Renal pelvis (tissue), 4 donors: Measurements from ENCODE around the gene ADAMTS2. TPM values are rescaled to one million over a fixed set of nuclear protein-coding genes. Genes with fewer than 3 reads are reported as not detected.

ENCODE experiments used
- DNase-seq: peaks from one replicate; pipeline ENCODE4 v3.0.0-alpha.2; 2013
- polyA plus RNA-seq, 3 donors: library from polyadenylated mRNA; unstranded; fragments of 120-200 nt; gene quantifications; one replicate each; pipeline ENCODE4 v1.2.1, GENCODE V29; 2013; ENCODE audit not compliant: insufficient read length in 3 of 3

Gene ADAMTS2
- polyA plus RNA-seq, 3 donors: 10.6 to 11.7 (median 11.3) TPM

- no peak for DNase-seq
Observed at GRCh38 chr5:179373961-179374505, 28.8 kb upstream of the ADAMTS2 start.

GRCh38 chr5:179373101-179373934 is 28.1 kb upstream of the ADAMTS2 start:
- DNase-seq: no peak

DNA sequence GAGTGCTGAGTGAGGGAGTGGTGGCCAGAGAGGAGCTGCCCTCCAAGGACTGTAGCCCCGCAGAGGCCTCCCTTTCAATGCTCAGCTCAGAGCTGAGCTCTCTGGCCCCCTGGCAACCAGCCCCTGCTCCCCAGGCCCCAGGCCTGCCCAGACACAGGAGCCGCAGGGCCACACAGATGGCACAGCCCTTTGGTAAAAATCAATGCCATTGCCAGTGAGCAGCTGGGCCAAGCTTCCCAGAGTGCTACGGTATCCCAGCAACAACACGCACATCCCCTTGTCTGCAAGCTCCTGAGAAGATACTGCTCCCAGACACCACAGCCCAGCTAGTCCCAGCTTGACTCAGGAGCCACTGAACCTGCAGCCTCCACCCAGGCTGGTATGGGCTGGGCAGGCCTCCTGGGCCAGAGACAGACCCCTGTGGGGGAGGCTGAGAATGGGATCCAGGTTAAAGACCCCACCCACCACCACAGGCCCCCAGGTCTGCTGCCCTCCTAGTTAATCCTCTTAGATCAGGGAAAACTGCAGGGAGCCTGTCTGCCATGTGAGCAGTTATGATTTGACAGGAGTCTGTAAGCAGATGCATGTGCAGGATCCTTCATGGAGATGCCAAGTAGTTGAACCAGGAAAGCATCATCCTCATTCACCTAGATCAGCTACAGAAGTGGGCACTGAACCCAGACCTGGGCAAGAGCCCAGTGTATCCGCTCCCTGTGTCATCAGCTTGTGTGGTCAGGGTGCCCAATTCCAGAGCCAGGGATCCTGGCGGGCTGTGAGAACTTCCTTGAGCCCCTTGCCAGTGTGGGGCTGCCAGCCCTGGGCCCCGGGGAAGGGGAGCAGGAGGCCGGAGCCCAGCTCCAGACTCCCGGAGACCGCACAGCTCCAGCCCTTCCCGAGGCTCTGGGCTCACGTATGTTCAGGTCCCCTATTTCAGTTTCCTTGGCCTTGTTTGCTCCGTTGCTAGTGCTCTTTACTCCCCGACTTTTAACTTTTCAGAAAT is 26.7 kb upstream of the ADAMTS2 start:
- DNase-seq: no peak

GRCh38 chr5:179371121-179371510 is 25.9 kb upstream of the ADAMTS2 start:
- no peak for DNase-seq

DNA sequence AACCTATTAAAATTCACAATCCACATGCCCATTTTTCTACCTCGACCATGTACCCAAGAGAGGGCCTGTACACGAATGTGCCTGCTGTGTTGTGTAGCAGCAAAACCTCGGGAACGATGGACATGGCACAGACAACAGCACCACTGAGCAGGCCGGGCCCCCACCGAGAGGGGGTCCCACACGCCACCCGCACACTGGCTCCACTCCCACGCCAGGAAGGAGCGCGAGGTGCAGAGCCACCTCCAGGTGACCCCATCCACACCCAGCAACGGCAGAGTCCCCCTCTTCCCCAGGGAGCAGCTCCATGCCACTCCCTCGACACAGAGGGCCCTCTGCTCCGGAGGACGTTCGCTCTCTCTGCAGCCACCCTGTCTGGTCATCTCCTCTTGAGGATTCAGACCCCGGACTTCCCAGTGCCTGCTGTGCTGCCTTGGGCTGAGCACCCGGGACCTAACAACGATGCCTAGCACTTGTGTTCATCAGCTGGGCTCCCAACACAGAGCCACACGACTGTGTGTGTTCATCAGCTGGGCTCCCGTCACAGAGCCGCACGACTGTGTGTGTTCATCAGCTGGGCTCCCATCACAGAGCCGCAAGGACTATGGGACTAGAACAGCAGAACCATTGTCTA is 25.3 kb upstream of the ADAMTS2 start:
- DNase-seq: no peak

DNA sequence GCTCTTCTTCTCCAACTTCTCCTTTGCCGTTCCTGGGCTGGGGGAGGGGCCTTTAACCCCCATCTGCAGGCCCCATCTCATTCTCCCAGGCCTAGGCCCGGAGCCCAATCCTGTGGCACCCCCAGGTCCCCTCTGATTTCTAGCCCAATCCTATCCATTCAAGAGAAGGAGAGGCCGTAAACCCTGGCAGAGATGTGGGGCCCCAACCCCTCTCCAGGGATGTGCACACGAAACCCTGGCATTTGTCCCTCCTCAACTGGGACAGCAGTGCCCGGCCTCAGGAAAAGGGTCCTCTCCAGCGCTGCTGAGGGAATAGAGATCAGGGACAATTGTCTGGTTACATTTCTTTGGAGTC is 24.2 kb upstream of the ADAMTS2 start:
- no peak for DNase-seq

DNA sequence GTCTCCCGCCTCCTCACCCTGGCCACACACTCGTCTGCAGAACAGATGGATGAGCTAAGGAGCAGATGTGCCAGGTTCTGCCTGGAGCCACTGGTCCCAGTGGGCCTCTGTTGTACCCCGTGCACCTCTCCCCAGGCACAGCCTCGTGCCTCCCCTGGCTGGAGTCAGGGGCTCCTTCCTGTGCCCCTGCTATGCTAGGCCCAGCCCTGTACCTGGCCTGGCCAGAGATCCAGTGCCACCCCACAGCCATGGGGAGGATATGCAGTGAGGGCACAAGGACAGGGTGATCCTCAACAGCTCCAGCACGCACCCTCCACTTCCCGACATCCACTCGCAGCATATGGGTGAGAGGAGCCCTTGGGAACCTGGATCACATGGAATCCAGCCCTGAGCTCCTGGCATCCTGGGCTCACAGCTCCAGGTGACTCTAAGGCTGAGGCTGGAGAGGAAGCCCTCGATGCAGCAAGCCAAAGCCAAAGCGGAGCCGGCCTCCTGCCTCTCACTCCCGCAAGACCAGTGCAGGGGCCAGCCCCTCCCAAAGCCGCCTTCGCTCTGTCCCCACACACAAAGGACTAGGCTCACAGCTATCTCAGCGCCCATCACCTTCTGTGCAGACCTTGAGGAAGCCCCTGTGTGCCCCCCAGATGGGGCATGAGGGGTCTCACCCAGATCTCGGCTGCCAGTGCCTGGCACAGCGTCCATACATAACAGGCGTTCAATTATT is 23.7 kb upstream of the ADAMTS2 start:
- no peak for DNase-seq

DNA sequence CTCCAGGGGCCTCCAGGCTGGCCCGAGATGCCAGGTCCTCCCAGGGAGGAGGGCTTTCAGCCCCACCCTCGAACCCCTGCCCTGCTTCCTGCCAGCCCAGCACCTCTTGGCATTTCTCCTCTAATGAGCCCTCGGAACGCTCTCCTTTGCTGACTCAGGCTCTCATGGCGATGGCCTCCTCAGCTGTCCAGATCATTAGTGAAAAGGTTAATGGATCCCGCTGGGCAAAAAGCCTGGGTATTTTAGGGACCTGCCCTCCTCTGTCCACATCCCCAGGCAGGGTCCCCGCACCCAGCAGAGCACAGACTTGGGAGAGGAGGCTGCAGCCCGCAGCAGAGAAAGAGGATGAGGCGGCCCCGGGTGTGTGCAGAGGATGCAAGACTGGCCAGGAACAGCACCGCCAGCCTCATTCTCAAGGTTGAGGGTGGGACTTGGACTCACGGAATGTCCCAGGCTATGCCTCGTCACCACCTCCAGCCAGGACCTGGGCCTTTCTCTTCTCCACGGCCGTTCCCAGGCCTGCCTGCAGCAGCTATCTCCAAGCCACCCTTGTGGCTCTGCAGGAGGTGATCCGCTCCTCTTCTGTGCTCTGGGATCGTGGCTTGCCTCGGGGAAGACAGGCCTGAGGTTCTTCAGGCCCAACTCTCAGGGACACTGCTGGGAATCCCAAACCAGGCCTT is 23.0 kb upstream of the ADAMTS2 start:
- DNase-seq: no peak

DNA sequence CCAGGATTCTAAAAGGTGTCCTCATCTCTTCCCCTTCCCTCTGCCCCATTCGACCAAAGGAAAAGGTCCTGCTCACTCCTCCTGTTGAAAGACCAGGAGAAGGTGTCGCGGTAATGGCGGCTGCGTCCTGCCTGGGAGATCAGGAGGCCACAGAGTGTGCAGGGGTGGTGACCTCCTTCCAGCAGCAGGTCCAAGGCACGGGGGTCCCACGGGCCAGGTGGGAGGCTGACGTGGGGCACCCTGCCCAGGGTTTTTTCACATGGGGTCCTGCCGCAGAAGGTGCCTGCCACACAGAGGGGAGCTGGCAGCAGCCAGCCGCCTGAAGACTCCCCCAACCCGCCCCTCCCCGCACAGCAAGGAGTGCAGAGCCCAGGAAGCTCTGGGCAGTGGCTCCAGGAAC is 22.2 kb upstream of the ADAMTS2 start:
- DNase-seq: no peak

GRCh38 chr5:179362355-179362754 is 17.1 kb upstream of the ADAMTS2 start:
- DNase-seq: no peak

GRCh38 chr5:179361037-179361603 is 15.9 kb upstream of the ADAMTS2 start:
- no peak for DNase-seq

GRCh38 chr5:179357031-179357430 is 11.8 kb upstream of the ADAMTS2 start:
- no peak for DNase-seq

GRCh38 chr5:179355976-179356974 is 11.0 kb upstream of the ADAMTS2 start:
- DNase-seq: no peak

DNA sequence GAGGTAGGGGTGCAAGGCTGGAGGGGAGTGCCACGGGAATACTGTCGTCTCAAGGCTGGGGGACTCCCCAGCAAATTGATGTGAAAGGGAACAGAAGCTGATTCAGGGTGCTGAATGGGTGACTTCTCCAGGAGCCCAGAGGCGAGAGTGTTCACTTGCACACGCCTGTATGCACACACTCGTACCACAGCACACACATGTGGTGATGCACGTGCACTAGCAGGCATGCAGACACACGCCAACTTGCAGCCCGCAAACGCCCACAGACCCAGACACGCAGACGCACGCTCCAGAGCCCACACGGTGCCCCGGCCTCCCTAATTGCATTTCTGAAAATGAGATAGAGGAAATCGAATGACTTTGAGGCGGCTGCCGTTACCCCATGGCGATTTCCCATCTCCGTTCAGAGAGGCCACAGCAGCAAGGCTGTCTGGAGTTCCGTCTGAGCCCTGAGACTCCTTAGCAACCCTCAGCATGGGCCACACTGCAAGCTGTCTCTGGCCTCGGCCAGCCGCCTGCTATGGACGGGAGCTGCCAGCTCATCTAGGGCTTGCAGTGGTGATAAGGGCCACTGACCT is 9.1 kb upstream of the ADAMTS2 start:
- DNase-seq: no peak

DNA sequence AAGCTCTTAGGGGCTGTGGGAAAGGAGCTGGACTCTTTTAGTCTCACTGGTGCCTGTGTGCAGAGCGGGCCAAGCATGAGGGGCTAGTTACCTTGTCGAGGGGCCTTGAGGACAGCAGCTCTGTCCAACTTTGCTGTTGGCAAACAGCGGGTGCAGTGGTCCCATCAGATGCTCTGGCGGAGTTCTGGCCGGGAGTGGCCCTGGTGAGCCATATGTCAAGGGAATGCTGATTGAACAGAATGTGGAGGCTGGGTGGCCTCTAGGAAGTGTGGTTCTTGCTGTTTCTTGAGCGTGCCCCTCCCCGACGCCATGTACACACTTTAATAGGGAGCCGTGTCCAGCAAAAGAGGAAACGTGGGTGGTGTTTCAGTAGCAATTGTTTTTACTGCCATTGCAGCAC is 3.6 kb upstream of the ADAMTS2 start:
- DNase-seq: no peak

DNA sequence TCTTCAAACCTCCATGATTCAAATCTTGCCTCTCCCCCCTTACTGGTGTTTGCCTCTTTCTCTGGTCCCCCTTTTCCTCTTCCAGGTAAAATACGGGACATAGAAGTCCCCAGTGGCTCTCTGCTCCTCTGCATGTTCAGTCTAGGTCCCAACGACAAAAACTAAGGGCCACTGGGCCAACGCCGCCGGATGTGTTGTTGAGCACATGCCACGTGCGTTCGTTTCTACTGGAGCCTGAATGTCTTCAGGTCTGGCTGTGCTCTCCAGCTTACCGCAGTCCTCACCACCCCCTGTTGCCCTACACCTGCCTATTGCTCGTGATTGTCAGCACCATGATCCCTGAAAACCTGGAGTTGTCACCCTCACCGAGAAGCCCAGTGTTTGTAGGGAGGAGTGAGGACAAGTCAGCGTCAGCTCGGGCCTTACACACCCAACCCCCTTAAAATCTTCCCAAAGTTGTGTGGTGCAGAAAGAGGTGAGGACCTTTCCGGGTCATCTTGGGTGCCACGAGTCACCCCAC is 2.8 kb upstream of the ADAMTS2 start:
- DNase-seq: no peak

DNA sequence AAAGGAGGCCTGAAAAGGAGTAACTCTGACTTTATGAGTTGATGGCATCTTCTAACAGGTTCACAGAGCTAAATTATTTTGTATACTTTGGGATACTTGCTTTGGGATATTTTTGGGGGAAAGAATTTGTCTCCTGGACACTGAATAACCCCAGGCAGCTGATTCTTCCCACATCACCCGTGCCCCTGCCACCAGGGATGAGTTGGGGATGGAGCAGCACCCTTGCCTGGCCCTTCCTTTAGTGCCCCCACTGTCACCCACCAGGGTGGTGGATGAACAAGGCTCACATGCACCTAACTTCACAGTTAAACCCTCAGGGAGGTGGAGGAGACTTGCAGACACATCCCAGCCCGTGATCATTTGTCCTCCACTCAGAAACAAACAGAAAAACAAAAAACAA is 2.3 kb upstream of the ADAMTS2 start:
- no peak for DNase-seq

DNA sequence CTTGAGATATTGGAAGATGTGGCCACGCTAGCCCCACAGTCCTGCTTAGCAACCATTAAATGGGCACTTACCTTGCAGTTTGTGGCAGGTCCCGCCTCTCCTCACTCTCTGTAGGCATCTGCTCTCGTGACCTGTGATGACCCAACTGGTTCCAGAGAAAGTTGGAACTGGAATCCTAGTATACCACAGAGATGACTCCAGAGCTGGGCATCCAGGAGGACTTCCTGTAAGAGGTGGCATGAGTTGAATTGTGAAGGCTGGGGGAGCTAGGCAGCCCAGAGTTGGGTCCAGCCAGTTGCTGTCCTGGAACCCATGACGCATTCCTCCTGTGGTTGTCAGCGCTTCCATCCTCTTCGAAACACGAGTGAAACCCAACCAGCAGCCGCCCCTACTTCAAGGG is 1.6 kb upstream of the ADAMTS2 start:
- DNase-seq: no peak

DNA sequence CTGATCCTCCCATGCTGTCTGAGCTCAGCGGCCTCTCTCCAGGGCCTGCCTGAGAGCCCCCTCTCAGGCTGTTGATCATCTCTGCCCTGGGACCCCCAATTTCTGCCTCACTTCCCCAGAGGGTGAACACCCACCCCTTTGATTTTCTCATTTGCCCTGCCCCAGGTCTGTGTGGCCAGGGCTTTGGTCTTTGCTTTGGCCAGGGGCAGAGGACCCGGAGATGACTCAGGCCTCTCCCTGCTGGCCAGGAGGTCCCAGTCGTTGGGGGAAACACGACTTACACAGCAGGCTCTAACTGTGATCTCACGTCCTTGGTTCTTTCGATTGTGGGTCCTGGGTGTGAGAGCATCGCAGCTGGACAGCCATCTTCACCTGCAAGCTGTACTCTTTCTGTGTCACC is 1.1 kb upstream of the ADAMTS2 start:
- DNase-seq: no peak
